ENCODE results near the gene NCEH1.
A peak's percentile ranks its signal among the peaks of the same experiment; 100 is the strongest.

NCEH1 gene

DNA sequence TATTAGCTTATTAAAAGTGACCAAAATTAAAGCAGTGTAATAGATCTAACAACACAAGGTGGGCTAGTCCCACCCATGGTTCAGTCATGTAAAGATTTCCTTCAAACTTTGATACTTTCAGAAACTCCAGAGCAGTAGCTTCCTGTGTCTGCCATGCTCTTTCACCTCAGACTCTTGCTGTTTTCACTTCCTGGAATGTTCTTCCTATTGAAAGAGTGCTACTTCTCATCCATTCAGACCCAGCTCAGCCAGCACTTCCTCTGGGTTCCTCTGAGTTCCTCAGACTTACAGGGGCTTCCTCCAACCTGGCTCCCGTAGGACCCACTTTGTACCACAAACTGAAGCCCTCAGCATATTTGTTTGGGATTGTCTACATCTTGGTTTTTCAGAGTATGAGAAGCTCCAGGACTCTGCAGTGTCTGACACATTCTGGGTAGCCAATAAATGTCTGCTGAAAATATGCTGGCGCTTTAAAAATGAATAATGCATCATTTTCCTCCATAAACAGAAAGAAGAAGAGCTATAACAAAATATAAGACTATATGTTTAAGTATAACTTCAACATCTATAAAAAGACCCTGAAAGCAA, 18.0 kb downstream of the NCEH1 start:
- DNase-seq (ENCODE audit: low read depth) = no peak
- Histone ChIP-seq H3K27me3 (replicated peaks; ENCODE audit: control insufficient read depth, insufficient read depth, low read length) (no peaks in the 10 kb centered on the region), H3K36me3 (ENCODE audit: control insufficient read depth, insufficient read depth, low read length, severe bottlenecking) (no peaks in the 10 kb centered on the region)

DNA sequence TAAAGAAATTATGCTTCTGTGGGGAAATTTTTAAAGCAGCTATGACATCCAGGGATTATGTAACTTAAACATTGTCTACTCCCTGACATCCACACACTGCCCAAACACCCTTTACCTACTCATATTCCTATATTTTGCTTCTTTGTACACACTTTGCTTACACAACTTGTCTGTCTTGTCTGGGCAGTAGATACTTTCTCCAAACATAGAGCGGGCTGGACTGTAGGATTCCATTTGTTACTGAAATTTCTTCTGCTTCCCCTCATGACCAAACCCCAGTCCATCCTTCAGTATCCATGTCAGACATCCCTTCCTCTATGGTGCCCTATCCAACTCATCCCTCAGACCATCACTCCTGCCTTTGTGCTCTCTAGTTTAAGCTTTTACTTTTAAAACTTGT, 19.9 kb downstream of the NCEH1 start:
- Histone ChIP-seq H3K4me3 (ENCODE audit: low read length) (no peak overlapping the region), H3K27me3 (replicated peaks; ENCODE audit: control insufficient read depth, insufficient read depth, low read length) (no peaks in the 10 kb centered on the region), H3K9me3 (ENCODE audit: control insufficient read depth, low read length) (no peaks in the 10 kb centered on the region), H3K9ac (ENCODE audit: low read length) (no peak overlapping the region), H3K4me1 (ENCODE audit: control insufficient read depth, insufficient read depth, low read length) (no peaks in the 10 kb centered on the region), H3K36me3 (ENCODE audit: control insufficient read depth, insufficient read depth, low read length, severe bottlenecking) (no peaks in the 10 kb centered on the region)
- no peak for DNase-seq (ENCODE audit: low read depth)

More for the DNA sequence above, 18.0 kb downstream of the NCEH1 start:
- Histone ChIP-seq H3K4me1 (ENCODE audit: control insufficient read depth, insufficient read depth, low read length) (no peaks in the 10 kb centered on the region), H3K9ac (ENCODE audit: low read length) (no peak overlapping the region), H3K9me3 (ENCODE audit: control insufficient read depth, low read length) (no peaks in the 10 kb centered on the region), H3K4me3 (ENCODE audit: low read length) (no peak overlapping the region)

DNA sequence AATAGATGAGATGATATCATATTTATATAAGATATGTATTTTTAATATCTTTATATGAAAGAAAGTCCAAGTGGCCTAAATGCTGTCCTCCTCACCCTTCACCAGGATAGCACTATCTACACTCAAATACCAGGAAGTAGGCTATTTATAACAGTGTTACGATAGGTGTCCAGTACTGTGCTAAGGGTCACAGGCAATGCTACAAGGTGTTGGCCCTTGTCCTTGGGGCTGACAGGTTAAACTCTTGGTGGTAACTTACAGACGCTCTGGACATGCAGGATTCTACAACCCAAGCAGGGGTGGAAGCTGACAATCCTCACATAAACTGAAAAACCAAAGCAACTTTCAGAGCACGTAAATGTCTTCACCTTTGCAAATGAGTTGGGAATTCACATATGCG, 22.3 kb downstream of the NCEH1 start:
- no peak for DNase-seq (ENCODE audit: low read depth)
- Histone ChIP-seq H3K36me3 (ENCODE audit: control insufficient read depth, insufficient read depth, low read length, severe bottlenecking) (no peaks in the 10 kb centered on the region), H3K9me3 (ENCODE audit: control insufficient read depth, low read length) (no peaks in the 10 kb centered on the region), H3K4me1 (ENCODE audit: control insufficient read depth, insufficient read depth, low read length) (no peaks in the 10 kb centered on the region), H3K4me3 (ENCODE audit: low read length) (no peak overlapping the region), H3K9ac (ENCODE audit: low read length) (no peak overlapping the region), H3K27me3 (replicated peaks; ENCODE audit: control insufficient read depth, insufficient read depth, low read length) (no peaks in the 10 kb centered on the region)

DNA sequence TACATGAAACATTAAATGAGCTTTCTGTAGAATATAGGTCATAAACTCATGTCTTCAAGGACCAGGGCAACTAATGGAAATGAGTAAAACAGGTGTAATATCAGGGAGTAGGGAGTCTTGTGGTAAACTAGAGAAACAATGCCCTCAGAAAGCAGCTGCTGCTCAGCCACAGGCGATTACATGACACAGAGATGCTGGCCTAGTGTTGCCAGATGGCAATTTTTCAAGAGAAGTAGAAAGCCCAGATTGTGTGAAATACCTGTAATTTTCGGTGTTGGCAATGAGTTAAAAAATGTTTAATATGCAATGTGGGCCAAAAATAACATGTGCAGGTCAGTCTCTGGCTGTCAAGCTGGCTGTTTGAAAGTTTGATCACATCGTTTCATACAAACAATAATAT, 23.4 kb downstream of the NCEH1 start:
- Histone ChIP-seq H3K27me3 (replicated peaks; ENCODE audit: control insufficient read depth, insufficient read depth, low read length) (no peaks in the 10 kb centered on the region), H3K4me1 (ENCODE audit: control insufficient read depth, insufficient read depth, low read length) (no peaks in the 10 kb centered on the region), H3K9me3 (ENCODE audit: control insufficient read depth, low read length) (no peaks in the 10 kb centered on the region), H3K4me3 (ENCODE audit: low read length) (no peak overlapping the region), H3K9ac (ENCODE audit: low read length) (no peak overlapping the region), H3K36me3 (ENCODE audit: control insufficient read depth, insufficient read depth, low read length, severe bottlenecking) (no peaks in the 10 kb centered on the region)
- no peak for DNase-seq (ENCODE audit: low read depth)

DNA sequence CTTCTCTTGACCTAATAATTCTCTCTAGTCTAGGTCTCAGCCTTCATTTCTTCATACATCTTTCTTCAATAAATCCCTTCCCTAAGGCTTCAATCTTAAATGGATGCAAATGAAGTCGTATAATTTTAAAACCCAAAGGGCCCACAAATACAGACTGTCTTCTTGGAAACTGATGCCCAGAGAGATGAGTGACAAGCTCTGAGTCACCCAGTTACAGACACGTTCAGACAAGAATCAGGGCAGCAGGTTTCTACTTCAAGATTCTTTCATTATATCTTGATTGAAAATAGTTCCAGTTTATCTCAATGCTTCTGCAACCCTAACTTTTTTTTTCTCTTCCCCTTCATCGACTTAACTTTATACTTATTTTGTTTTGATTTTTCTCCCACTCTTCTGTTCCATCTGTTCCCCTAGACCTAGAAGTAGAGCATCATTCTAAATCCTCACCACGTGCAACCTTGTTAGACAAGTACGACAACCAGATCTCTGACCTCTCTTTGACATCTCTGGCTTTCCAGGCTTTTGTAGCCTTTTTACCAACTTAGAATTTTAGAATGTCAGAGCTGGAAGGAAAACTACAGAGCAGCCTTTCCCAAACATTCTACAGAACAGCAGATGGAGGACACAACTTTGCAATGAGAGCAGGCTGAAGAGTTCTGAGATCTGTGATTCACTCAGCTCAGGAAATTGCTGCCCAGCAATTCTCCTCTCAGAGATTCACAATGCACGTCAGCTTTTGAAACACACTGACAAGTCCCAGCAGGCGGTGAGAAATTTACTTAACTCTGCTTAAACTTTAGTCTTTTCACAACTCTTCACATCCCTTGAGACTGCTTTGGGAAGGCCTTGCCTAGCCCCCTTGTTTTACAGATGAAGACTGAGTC, 25.3 kb downstream of the NCEH1 start:
- H3K9ac ChIP-seq (ENCODE audit: low read length) = no peak overlapping the region
- no peaks in the 10 kb centered on the region for H3K36me3 ChIP-seq (ENCODE audit: control insufficient read depth, insufficient read depth, low read length, severe bottlenecking)
- H3K9me3 ChIP-seq (ENCODE audit: control insufficient read depth, low read length) = no peaks in the 10 kb centered on the region
- H3K4me1 ChIP-seq (ENCODE audit: control insufficient read depth, insufficient read depth, low read length) = no peaks in the 10 kb centered on the region
- H3K4me3 ChIP-seq (ENCODE audit: low read length) = no peak overlapping the region
- H3K27me3 ChIP-seq (replicated peaks; ENCODE audit: control insufficient read depth, insufficient read depth, low read length) = no peaks in the 10 kb centered on the region
- DNase-seq (ENCODE audit: low read depth) = no peak

DNA sequence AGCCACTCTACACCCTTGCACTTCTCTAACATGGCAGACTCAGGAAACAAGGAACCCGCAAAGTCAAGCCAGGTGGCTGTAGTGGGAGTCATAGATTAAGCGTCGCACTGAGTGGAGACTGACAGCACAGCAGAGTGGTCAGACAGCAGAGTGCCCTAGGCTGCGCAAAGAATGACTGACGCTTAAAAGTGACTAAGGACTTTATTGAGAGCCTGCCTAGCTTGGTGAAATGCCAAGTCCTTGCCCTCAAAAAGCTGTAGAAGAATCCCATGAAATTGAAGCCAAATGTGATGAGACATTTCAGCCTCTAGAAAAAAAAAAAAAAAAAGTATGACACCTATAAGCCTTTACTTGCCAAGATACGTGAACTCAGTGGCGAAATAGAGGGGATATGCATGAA, 30.2 kb downstream of the NCEH1 start:
- H3K4me1 ChIP-seq (ENCODE audit: control insufficient read depth, insufficient read depth, low read length) = peaks cover 11% of the 10 kb centered on the region
- H3K27me3 ChIP-seq (replicated peaks; ENCODE audit: control insufficient read depth, insufficient read depth, low read length) = no peaks in the 10 kb centered on the region
- DNase-seq (ENCODE audit: low read depth) = no peak
- H3K9me3 ChIP-seq (ENCODE audit: control insufficient read depth, low read length) = no peaks in the 10 kb centered on the region
- H3K4me3 ChIP-seq (ENCODE audit: low read length) = no peak overlapping the region
- no peaks in the 10 kb centered on the region for H3K36me3 ChIP-seq (ENCODE audit: control insufficient read depth, insufficient read depth, low read length, severe bottlenecking)
- H3K9ac ChIP-seq (ENCODE audit: low read length) = no peak overlapping the region

DNA sequence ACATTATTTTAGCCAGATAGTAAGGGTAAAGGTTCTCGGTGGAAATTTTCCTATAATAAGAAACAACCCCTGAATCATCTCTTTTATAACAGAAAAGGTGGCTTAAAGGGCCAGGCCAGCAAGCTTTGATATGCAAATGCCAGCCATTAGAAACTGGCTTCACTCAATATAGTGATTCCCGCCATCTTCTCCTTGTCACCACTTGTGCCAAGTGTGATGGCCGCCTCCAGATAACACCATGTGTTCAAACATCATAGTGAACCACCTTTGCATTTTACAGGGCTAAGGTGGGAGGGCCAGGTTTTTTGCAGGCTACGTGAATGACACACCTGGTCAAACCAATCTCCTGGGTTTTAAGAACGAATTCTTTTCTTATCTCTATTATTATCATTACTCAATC, 31.3 kb downstream of the NCEH1 start:
- Histone ChIP-seq H3K36me3 (ENCODE audit: control insufficient read depth, insufficient read depth, low read length, severe bottlenecking) (no peaks in the 10 kb centered on the region), H3K4me1 (ENCODE audit: control insufficient read depth, insufficient read depth, low read length) (peaks cover 11% of the 10 kb centered on the region), H3K9ac (ENCODE audit: low read length) (no peak overlapping the region), H3K9me3 (ENCODE audit: control insufficient read depth, low read length) (no peaks in the 10 kb centered on the region), H3K27me3 (replicated peaks; ENCODE audit: control insufficient read depth, insufficient read depth, low read length) (no peaks in the 10 kb centered on the region), H3K4me3 (ENCODE audit: low read length) (no peak overlapping the region)
- no peak for DNase-seq (ENCODE audit: low read depth)

DNA sequence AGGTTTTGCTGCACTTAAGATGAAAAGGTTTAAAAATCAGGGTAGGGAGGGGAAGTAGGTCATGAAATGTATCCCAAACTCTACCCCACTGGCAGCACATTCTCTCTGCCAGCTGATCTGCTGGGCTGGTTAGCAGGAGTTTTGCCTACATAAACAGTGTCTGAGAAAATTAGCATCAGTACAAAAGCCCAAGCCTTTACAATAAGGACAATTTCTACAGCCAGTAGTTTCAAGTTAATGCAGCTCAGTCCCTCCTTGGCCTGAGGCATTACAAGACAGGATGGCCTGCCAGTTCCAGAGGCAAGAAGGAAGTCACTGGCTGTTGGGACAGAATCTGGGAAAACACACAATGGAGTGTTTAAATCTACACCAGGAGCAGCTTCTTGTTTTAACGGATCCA, 32.8 kb downstream of the NCEH1 start:
- Histone ChIP-seq H3K4me1 (ENCODE audit: control insufficient read depth, insufficient read depth, low read length) (peaks cover 15% of the 10 kb centered on the region), H3K36me3 (ENCODE audit: control insufficient read depth, insufficient read depth, low read length, severe bottlenecking) (no peaks in the 10 kb centered on the region), H3K9me3 (ENCODE audit: control insufficient read depth, low read length) (no peaks in the 10 kb centered on the region), H3K27me3 (replicated peaks; ENCODE audit: control insufficient read depth, insufficient read depth, low read length) (no peaks in the 10 kb centered on the region), H3K9ac (ENCODE audit: low read length) (no peak overlapping the region), H3K4me3 (ENCODE audit: low read length) (no peak overlapping the region)
- DNase-seq (ENCODE audit: low read depth) = peak; percentile 66

DNA sequence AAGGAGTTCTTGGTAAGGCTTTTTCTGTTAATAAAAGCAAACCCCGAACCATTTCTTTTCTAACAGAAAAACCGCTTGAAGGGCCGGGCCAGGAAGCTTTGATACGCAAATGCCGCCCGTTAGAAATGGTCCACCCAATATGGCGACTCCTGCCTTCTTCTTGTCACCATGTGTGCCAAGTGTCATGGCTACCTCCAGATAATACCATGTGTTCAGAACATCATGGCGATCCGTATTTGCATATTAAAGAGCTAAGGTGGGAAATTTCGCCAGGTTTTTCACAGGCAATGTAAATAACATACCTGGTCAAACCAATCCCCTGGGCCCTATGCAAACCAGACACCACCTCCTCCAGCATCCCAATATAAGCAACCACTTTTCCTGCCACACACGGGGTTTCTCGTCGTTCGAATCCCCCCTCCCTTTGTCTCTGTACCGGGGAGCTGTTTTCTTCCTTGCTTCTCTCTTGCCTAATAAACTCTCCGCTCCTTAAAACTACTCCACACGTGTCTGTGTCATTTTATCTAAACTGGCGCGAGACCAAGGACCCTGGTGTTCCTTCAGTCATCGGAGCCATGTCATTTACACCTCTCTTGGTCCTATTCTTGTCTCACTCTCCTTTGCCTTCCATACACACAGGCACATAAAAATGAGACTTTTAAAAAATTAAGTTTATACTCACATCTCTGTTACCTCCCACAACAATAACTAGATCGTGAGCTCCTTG, 34.5 kb downstream of the NCEH1 start:
- no peaks in the 10 kb centered on the region for H3K9me3 ChIP-seq (ENCODE audit: control insufficient read depth, low read length)
- no peak for DNase-seq (ENCODE audit: low read depth)
- peak overlapping the region; percentile 7 for H3K9ac ChIP-seq (ENCODE audit: low read length)
- no peaks in the 10 kb centered on the region for H3K36me3 ChIP-seq (ENCODE audit: control insufficient read depth, insufficient read depth, low read length, severe bottlenecking)
- H3K27me3 ChIP-seq (replicated peaks; ENCODE audit: control insufficient read depth, insufficient read depth, low read length) = no peaks in the 10 kb centered on the region
- H3K4me3 ChIP-seq (ENCODE audit: low read length) = no peak overlapping the region
- peaks cover 15% of the 10 kb centered on the region for H3K4me1 ChIP-seq (ENCODE audit: control insufficient read depth, insufficient read depth, low read length)

DNA sequence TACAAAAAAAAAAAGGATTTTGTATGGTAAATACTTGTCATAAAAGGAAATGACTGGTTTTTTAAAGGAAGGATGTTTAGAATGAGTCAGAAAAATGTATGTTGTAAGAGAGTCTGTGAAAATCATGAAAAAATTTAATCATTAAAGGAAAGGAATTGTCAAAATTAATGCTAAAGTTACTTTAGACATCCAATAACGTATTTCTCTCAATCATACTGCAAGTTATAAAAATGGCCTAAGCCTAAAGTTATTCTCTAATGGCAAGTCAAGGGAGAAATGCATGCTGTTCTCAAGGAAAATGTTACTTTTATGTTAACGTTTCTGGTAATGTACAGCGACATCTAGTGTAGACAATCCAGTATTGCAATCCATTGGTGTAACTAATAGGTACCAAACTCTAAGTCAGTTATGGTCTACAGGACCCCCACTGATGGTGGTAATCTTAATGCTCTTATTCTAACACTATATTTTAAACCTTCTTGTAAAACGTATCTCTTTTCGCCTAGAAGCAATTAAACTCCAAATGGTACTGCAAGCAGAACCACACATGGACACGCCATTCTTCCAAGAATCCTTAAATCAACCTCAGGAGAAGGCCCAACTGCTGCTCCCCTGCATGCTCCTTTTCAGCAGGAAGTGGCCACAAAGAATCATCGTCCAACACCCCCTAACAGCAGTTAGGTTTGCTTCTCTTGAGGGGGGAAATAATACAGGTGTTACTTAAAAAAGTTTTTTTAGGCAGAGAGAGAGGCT, 35.2 kb downstream of the NCEH1 start:
- Histone ChIP-seq H3K4me1 (ENCODE audit: control insufficient read depth, insufficient read depth, low read length) (peaks cover 15% of the 10 kb centered on the region), H3K9me3 (ENCODE audit: control insufficient read depth, low read length) (no peaks in the 10 kb centered on the region), H3K9ac (ENCODE audit: low read length) (no peak overlapping the region), H3K36me3 (ENCODE audit: control insufficient read depth, insufficient read depth, low read length, severe bottlenecking) (no peaks in the 10 kb centered on the region), H3K4me3 (ENCODE audit: low read length) (no peak overlapping the region), H3K27me3 (replicated peaks; ENCODE audit: control insufficient read depth, insufficient read depth, low read length) (no peaks in the 10 kb centered on the region)
- DNase-seq (ENCODE audit: low read depth) = peak; percentile 82

DNA sequence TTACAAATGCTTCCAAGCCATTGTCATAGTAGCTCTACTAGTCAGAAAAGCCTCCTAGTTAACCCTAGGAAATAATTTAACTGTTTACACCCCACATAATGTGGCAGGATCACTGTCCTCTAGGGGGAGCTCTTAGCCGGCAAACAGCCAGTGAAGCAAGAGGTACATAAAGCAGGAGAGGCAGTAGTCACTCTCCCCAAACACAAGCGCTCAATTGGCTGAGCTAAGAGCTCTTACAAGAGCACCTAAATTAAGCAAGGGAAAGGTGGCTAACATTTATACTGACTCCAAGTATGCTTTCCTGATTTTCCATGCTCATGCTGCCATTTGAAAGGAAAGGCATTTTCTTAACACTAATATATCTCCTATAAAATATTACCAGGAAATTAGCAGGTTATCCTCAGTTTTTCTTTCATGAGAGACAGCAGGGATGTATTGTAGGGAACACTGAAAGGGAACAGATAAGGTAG, 37.6 kb downstream of the NCEH1 start:
- H3K36me3 ChIP-seq (ENCODE audit: control insufficient read depth, insufficient read depth, low read length, severe bottlenecking) = no peaks in the 10 kb centered on the region
- H3K27me3 ChIP-seq (replicated peaks; ENCODE audit: control insufficient read depth, insufficient read depth, low read length) = no peaks in the 10 kb centered on the region
- peaks cover 20% of the 10 kb centered on the region for H3K4me1 ChIP-seq (ENCODE audit: control insufficient read depth, insufficient read depth, low read length)
- H3K9me3 ChIP-seq (ENCODE audit: control insufficient read depth, low read length) = no peaks in the 10 kb centered on the region
- peak; percentile 80 for DNase-seq (ENCODE audit: low read depth)
- no peak overlapping the region for H3K9ac ChIP-seq (ENCODE audit: low read length)
- no peak overlapping the region for H3K4me3 ChIP-seq (ENCODE audit: low read length)
